IPS-18a (cell line): ENCODE results near the gene CDH1.
A peak's percentile ranks its signal among the peaks of the same experiment; 100 is the strongest.

Experiments
- H3K27ac ChIP-seq: one replicate; pipeline ENCODE4 v1.5.1; 2013; ENCODE audit warnings: low read length
- H3K27me3 ChIP-seq: one replicate; pipeline ENCODE4 v1.6.1; 2013; ENCODE audit warnings: mild to moderate bottlenecking, low read length; ENCODE audit not compliant: control insufficient read depth, insufficient read depth
- H3K36me3 ChIP-seq: one replicate; pipeline ENCODE4 v1.6.1; 2013; ENCODE audit warnings: low read depth, low read length; ENCODE audit not compliant: control insufficient read depth
- H3K4me1 ChIP-seq: one replicate; pipeline ENCODE4 v1.6.1; 2013; ENCODE audit warnings: low read depth, low read length; ENCODE audit not compliant: control insufficient read depth
- H3K4me3 ChIP-seq: one replicate; pipeline ENCODE4 v1.5.1; 2013; ENCODE audit warnings: low read length
- H3K9ac ChIP-seq: one replicate; pipeline ENCODE4 v1.6.1; 2013; ENCODE audit warnings: mild to moderate bottlenecking, low read length, moderate library complexity
- H3K9me3 ChIP-seq: one replicate; pipeline ENCODE4 v1.6.1; 2013; ENCODE audit warnings: low read depth, low read length; ENCODE audit not compliant: control insufficient read depth

The CDH1 gene

GRCh38 chr16:68768175-68768574 lies 31.1 kb downstream of the CDH1 start:
- Histone ChIP-seq H3K27ac (no peak overlapping the region), H3K4me3 (no peak overlapping the region), H3K4me1 (peaks cover 18% of the 10 kb centered on the region), H3K27me3 (no peaks in the 10 kb centered on the region), H3K36me3 (peaks cover 7% of the 10 kb centered on the region), H3K9ac (no peak overlapping the region), H3K9me3 (no peaks in the 10 kb centered on the region)

GRCh38 chr16:68768771-68769170 lies 31.7 kb downstream of the CDH1 start:
- no peaks in the 10 kb centered on the region for H3K27me3 ChIP-seq
- H3K36me3 ChIP-seq: peaks cover 7% of the 10 kb centered on the region
- H3K4me3 ChIP-seq: no peak overlapping the region
- H3K9ac ChIP-seq: no peak overlapping the region
- H3K27ac ChIP-seq: no peak overlapping the region
- H3K9me3 ChIP-seq: no peaks in the 10 kb centered on the region
- H3K4me1 ChIP-seq: peaks cover 12% of the 10 kb centered on the region

GRCh38 chr16:68770671-68771070 lies 33.6 kb downstream of the CDH1 start:
- no peak overlapping the region for H3K4me3 ChIP-seq
- H3K4me1 ChIP-seq: no peaks in the 10 kb centered on the region
- no peak overlapping the region for H3K27ac ChIP-seq
- no peaks in the 10 kb centered on the region for H3K27me3 ChIP-seq
- H3K9me3 ChIP-seq: no peaks in the 10 kb centered on the region
- H3K9ac ChIP-seq: no peak overlapping the region
- peaks cover 7% of the 10 kb centered on the region for H3K36me3 ChIP-seq

GRCh38 chr16:68772030-68772681 lies 35.1 kb downstream of the CDH1 start:
- H3K36me3 ChIP-seq: peaks cover 7% of the 10 kb centered on the region
- no peaks in the 10 kb centered on the region for H3K9me3 ChIP-seq
- no peaks in the 10 kb centered on the region for H3K4me1 ChIP-seq
- H3K27ac ChIP-seq: no peak overlapping the region
- no peak overlapping the region for H3K9ac ChIP-seq
- no peaks in the 10 kb centered on the region for H3K27me3 ChIP-seq
- H3K4me3 ChIP-seq: no peak overlapping the region

DNA sequence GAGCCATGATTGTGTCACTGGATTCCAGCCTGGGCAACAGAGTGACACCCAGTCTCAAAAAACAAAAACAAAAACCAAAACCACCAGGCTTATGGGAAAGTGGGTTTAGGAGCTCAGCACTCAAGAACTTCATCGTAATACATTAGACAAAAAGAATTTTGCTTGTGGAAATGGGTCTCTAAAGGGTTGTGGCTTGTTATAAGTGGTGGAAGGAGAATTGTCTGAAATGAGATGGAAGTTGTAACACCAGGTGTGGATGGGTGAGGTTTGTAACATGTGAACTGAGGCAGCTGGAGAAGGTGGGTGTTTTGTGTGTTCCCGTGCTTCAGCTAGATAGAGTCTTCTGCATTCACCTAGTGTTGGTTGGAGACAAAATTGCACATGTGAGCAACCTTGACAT lies 35.8 kb downstream of the CDH1 start:
- H3K27me3 ChIP-seq: no peaks in the 10 kb centered on the region
- peaks cover 7% of the 10 kb centered on the region for H3K36me3 ChIP-seq
- no peaks in the 10 kb centered on the region for H3K4me1 ChIP-seq
- no peak overlapping the region for H3K27ac ChIP-seq
- no peak overlapping the region for H3K4me3 ChIP-seq
- H3K9me3 ChIP-seq: no peaks in the 10 kb centered on the region
- no peak overlapping the region for H3K9ac ChIP-seq

DNA sequence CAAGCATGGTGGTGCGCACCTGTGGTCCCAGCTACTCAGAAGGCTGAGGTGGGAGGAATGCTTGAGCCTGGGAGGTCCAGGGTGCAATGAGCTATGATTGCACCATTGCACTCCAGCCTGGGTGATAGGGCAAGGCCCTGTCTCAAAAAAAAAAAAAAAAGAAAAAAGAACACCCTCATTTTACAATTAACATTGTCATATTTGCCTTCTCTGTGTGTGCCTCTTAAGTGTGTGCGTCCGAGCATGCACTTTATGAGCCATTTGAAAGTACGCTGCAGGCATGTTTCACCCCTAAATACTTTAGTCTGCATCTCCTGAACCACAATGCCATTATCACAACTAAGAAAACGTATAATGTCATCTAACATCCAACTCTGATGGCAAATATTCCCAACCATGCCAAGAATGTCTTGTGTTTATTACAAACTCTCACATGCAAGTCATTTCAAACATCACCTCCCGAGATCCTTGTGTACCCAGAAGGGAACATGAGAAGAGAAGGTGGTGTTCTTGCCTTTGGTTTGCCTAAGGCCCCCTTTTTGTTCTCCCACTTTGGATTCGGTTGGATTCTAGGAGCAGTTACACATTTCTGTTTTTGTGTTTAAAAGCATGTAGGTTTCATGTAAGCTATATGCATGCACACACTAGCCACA lies 38.0 kb downstream of the CDH1 start:
- Histone ChIP-seq H3K9ac (no peak overlapping the region), H3K27ac (no peak overlapping the region), H3K9me3 (no peaks in the 10 kb centered on the region), H3K27me3 (no peaks in the 10 kb centered on the region), H3K36me3 (peaks cover 7% of the 10 kb centered on the region), H3K4me3 (no peak overlapping the region), H3K4me1 (peaks cover 15% of the 10 kb centered on the region)

DNA sequence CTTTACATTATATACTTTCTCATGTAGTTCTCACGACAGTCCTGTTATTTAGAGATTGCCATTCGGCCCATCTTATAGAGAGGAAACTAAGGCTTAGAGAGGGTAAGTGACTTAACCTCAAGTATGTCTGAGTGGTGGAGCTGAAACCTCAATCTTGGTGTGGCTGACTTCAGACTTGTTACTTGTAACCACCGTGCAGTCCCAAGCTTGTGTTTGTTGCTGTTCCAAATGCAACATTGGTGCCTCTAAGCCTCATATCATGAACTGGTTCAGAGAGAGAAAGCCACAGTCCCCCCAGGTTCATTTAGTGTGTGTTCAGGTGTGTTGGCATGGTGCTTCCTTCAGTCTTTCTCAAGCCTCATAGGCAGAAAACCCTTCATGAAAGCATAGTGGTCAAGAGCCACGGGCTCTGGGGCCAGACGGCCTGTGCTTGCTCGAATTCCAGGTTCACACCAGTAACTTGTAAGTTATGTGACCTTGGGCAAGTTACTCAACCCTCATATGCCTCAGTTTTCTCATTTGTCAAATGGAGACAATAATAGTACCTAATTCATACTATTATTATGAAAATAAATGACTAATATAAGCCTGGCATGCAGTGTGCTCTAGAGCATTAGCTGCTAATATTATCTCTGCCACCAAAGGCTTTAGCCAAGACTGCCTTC lies 39.9 kb downstream of the CDH1 start:
- Histone ChIP-seq H3K9ac (no peak overlapping the region), H3K27ac (no peak overlapping the region), H3K4me3 (no peak overlapping the region), H3K4me1 (peaks cover 21% of the 10 kb centered on the region), H3K36me3 (peaks cover 6% of the 10 kb centered on the region), H3K9me3 (no peaks in the 10 kb centered on the region), H3K27me3 (no peaks in the 10 kb centered on the region)

DNA sequence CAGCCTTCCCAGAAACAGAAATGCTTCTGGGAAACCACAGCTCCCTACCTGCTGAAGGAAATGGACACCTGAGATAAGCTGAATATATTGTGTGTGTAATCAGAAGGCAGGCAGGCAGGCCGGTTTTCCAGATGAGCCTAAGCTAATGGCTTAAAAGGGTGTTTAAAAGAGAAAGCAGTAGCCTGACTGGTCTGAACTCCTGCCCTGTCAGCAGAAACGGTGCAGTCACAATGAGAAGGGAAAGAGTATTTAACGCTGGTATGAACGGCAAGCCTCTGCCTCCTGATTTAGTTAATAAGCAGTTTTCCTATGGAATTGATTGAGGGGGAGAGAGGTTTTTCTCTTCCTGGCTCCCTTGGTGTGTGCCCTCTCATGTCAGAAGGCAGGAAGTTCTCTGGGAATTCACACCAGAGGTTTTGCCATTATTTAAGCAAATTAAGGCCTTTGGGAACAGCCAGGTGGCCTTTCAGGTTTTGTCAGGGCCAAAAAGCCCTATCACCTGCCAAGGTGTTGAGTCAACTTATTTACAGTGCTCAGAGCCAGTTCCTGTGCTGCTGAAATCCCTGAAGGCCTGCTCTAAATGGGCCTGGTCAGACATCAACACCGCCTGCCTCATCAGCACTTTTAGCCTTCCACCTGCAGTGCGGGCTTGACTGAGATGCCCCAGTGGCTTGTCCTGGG lies 41.6 kb downstream of the CDH1 start:
- H3K27ac ChIP-seq: peak overlapping the region; percentile 40

GRCh38 chr16:68779891-68780290 lies 42.8 kb downstream of the CDH1 start:
- Histone ChIP-seq H3K27ac (no peak overlapping the region), H3K36me3 (no peaks in the 10 kb centered on the region), H3K9me3 (no peaks in the 10 kb centered on the region), H3K4me1 (peaks cover 21% of the 10 kb centered on the region), H3K27me3 (no peaks in the 10 kb centered on the region), H3K4me3 (no peak overlapping the region), H3K9ac (no peak overlapping the region)

More for the DNA sequence above, 41.6 kb downstream of the CDH1 start:
- peaks cover 21% of the 10 kb centered on the region for H3K4me1 ChIP-seq
- no peaks in the 10 kb centered on the region for H3K27me3 ChIP-seq
- no peaks in the 10 kb centered on the region for H3K9me3 ChIP-seq
- no peak overlapping the region for H3K9ac ChIP-seq
- no peak overlapping the region for H3K4me3 ChIP-seq
- no peaks in the 10 kb centered on the region for H3K36me3 ChIP-seq

DNA sequence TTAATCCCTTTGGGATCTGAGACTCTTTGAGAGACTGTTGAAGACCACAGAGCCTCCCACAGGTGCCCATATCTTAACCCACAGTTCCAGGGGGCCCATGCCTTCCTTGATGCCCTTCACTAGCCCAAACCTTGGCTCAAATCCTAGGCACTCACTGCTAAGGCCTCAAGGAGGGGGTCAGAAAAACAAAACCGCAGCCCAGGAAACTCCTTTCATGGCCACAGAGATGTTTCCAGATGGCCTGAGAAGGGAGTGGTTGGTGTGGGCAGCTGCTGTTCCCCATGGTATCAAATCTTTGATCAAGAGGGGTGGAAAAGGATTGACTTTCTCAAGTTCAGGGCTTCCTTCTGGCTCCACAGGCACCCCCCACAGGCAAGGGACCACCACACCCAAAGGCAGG lies 44.7 kb downstream of the CDH1 start:
- Histone ChIP-seq H3K9ac (no peak overlapping the region), H3K9me3 (no peaks in the 10 kb centered on the region), H3K4me1 (peaks cover 21% of the 10 kb centered on the region), H3K4me3 (no peak overlapping the region), H3K36me3 (peaks cover 5% of the 10 kb centered on the region), H3K27ac (no peak overlapping the region), H3K27me3 (no peaks in the 10 kb centered on the region)
